B cell (primary cell): ENCODE measurements around the gene GTPBP3. TPM values are rescaled to one million over a fixed set of nuclear protein-coding genes. Genes with fewer than 3 reads are reported as not detected.

Source experiments
- ATAC-seq: fragments of 200-7000 bp; cut with Tn5 transposase; one replicate; pipeline ENCODE4 v1.10.0; 2021; ENCODE audit warnings: low read depth, mild to moderate bottlenecking, moderate number of reproducible peaks, moderate library complexity
- CTCF ChIA-PET: fragments of 350-600 bp; sonication (Branson Sonifier 250); formaldehyde crosslinking; loops from one replicate; lab custom pipeline; 2021; ENCODE audit warnings: antibody characterized with exemption, inconsistent platforms; lab: Charles Lee
- POLR2A ChIA-PET: fragments of 350-600 bp; sonication (Branson Sonifier 250); formaldehyde crosslinking; loops from one replicate; lab custom pipeline; 2021; ENCODE audit warnings: antibody characterized with exemption; lab: Charles Lee
- DNase-seq: peaks from one replicate; pipeline ENCODE4 v3.0.0; 2013
- H2AFZ ChIP-seq: 2 replicates; pipeline ENCODE4 v1.6.1; 2012; ENCODE audit warnings: mild to moderate bottlenecking, low read depth, low read length; ENCODE audit not compliant: insufficient read depth, poor library complexity, severe bottlenecking
- H3K27ac ChIP-seq, 2 donors: 1 replicate in 1 of 2; 2 replicates in 1 of 2; pipeline ENCODE4 v1.5.1; 2012 to 2013; ENCODE audit warnings: low read length in 2 of 2, mild to moderate bottlenecking in 2 of 2, moderate library complexity in 1 of 2
- H3K27me3 ChIP-seq, 4 experiments: fragments of 200-600 bp in 1 of 4; sonication (generic) in 1 of 4; replicated peaks in 1 of 4; 1 replicate in 2 of 4; 2 replicates in 2 of 4; pipeline versions ENCODE4 v1.6.1 to v1.7.0; 2013 to 2016; ENCODE audit warnings: low read length in 3 of 4, mild to moderate bottlenecking in 2 of 4, mixed read lengths in 1 of 4, moderate library complexity in 1 of 4; ENCODE audit not compliant: insufficient read depth in 4 of 4, control insufficient read depth in 3 of 4; ENCODE audit errors: control extremely low read depth in 1 of 4
- H3K36me3 ChIP-seq, 2 experiments: replicated peaks in 1 of 2; 1 replicate in 1 of 2; 2 replicates in 1 of 2; pipeline versions ENCODE4 v1.6.1 to v1.7.1; 2013; ENCODE audit warnings: low read length in 1 of 2; ENCODE audit not compliant: insufficient read depth in 2 of 2, control insufficient read depth in 1 of 2; ENCODE audit errors: control extremely low read depth in 1 of 2, extremely low read depth in 1 of 2
- H3K4me1 ChIP-seq, 2 donors: fragments of 200-600 bp in 1 of 2; sonication (generic) in 1 of 2; 1 replicate in 1 of 2; 2 replicates in 1 of 2; pipeline versions ENCODE4 v1.5.1 to v1.6.1; 2013 to 2017; ENCODE audit warnings: low read length in 2 of 2; ENCODE audit not compliant: control insufficient read depth in 2 of 2, insufficient read depth in 2 of 2
- H3K4me2 ChIP-seq: replicated peaks from 2 replicates; pipeline ENCODE3; 2012; ENCODE audit warnings: mild to moderate bottlenecking, low read depth, low read length; ENCODE audit not compliant: poor library complexity, severe bottlenecking
- H3K4me3 ChIP-seq, 5 experiments: fragments of 200-600 bp in 1 of 5; sonication (generic) in 1 of 5; 1 replicate in 3 of 5; 2 replicates in 2 of 5; pipeline versions ENCODE4 v1.5.1 to v1.7.0; 2011 to 2016; ENCODE audit warnings: low read length in 4 of 5, mild to moderate bottlenecking in 4 of 5, low read depth in 2 of 5, control low read depth in 1 of 5, moderate library complexity in 1 of 5; ENCODE audit not compliant: insufficient read depth in 1 of 5; ENCODE audit errors: control extremely low read depth in 1 of 5, extremely low read depth in 1 of 5
- H3K79me2 ChIP-seq: fragments of 200-600 bp; sonication (generic); one replicate; pipeline ENCODE4 v1.6.0; 2016; ENCODE audit warnings: low read length; ENCODE audit not compliant: control insufficient read depth, insufficient read depth
- H3K9ac ChIP-seq: fragments of 200-600 bp; sonication (generic); 2 replicates; pipeline ENCODE4 v1.6.1; 2017; ENCODE audit warnings: mild to moderate bottlenecking, low read length, moderate library complexity
- H3K9me3 ChIP-seq, 3 donors: one replicate each; pipeline versions ENCODE4 v1.6.1 to v1.7.1; 2013; ENCODE audit warnings: low read length in 2 of 3; ENCODE audit not compliant: control insufficient read depth in 2 of 3, insufficient read depth in 1 of 3; ENCODE audit errors: control extremely low read depth in 1 of 3
- H4K20me1 ChIP-seq: 2 replicates; pipeline ENCODE4 v1.6.0; 2012; ENCODE audit warnings: mild to moderate bottlenecking, low read length; ENCODE audit not compliant: insufficient read depth, control insufficient read depth, poor library complexity, severe bottlenecking
- H3K27ac Mint-ChIP-seq: one replicate; pipeline ENCODE4 v1.8.0; 2021; ENCODE audit warnings: mixed read lengths
- H3K27me3 Mint-ChIP-seq: one replicate; pipeline ENCODE4 v1.8.0; 2021; ENCODE audit warnings: mixed read lengths
- H3K4me1 Mint-ChIP-seq: one replicate; pipeline ENCODE4 v1.8.0; 2021; ENCODE audit warnings: mixed read lengths
- H3K4me3 Mint-ChIP-seq: one replicate; pipeline ENCODE4 v1.8.0; 2021; ENCODE audit warnings: mixed read lengths
- H3K9me3 Mint-ChIP-seq: one replicate; pipeline ENCODE4 v1.8.0; 2022; ENCODE audit warnings: mixed read lengths; ENCODE audit not compliant: insufficient read depth
- CTCF ChIP-seq: fragments of 200-600 bp; IDR thresholded peaks from one replicate; pipeline ENCODE4 v1.8.0; 2022; ENCODE audit warnings: antibody characterized with exemption, mild to moderate bottlenecking
- EZH2 ChIP-seq: IDR thresholded peaks from 2 replicates; pipeline ENCODE4 v1.6.1; 2012; ENCODE audit warnings: borderline replicate concordance, low read depth, mild to moderate bottlenecking, moderate library complexity, low read length; ENCODE audit not compliant: insufficient read depth, poor library complexity, severe bottlenecking
- WGBS: methylation state at CpG from one replicate; pipeline ENCODE4 v1.1.5; 2013; ENCODE audit warnings: missing lambda C conversion rate; ENCODE audit not compliant: insufficient coverage; 5-methylcytosine and 5-hydroxymethylcytosine counted together
- intact Hi-C: fragments of 100-400 bp; cut with micrococcal nuclease; formaldehyde crosslinking; loops from one replicate; pipeline ENCODE4 v1.10.0; 2022
- polyA plus RNA-seq: library from polyadenylated mRNA; depleted of rRNA; stranded (reverse); fragments of >200 nt; gene quantifications from 2 replicates; pipeline ENCODE4 v1.2.3, GENCODE V29; 2012
- total RNA-seq, 2 donors: library from RNA; stranded (reverse); fragments of 120-200 nt in 1 of 2; gene quantifications; 1 replicate in 1 of 2; 2 replicates in 1 of 2; pipeline versions ENCODE4 v1.2.3 to v1.2.4, GENCODE V29; 2013 to 2022

GTPBP3 gene
- total and polyA plus RNA-seq, 2 donors (not counting 1 experiment from before 2014, with no cell fraction given) = 41.6 to 44.9 TPM

GRCh38 chr19:17351815-17352435, 14.6 kb downstream of the GTPBP3 start:
- ChIA-PET POLR2A (no interaction called here), CTCF (interaction anchor here (1.0 kb wide), 1 partner anchor 34 kb away, joined by 3 read pairs; no protein-coding TSS in a partner anchor)
- Mint-ChIP-seq H3K9me3 (no peaks in the 10 kb centered on the region), H3K4me3 (no peak overlapping the region), H3K4me1 (no peaks in the 10 kb centered on the region), H3K27me3 (peaks cover 42% of the 10 kb centered on the region), H3K27ac (no peak overlapping the region)
- ATAC-seq = no peak
- Histone ChIP-seq H3K4me1 (no peaks in the 10 kb centered on the region), H3K79me2 (no peaks in the 10 kb centered on the region), H3K27me3 (peaks cover 0 to 45% (median 16%) of the 10 kb centered on the region in 4 experiments), H3K4me3 (no peak overlapping the region), H3K9ac (no peak overlapping the region), H3K27ac (no peak overlapping the region), H2AFZ (no peak overlapping the region), H4K20me1 (no peaks in the 10 kb centered on the region), H3K4me2 (no peak overlapping the region), H3K9me3 (no peaks in the 10 kb centered on the region), H3K36me3 (no peaks in the 10 kb centered on the region)
- intact Hi-C loops = no loop called here
- TF ChIP-seq CTCF (no peak), EZH2 (no peak)
- DNase-seq = no peak
- 93% methylated on average over 42 of the region's 45 CpGs for WGBS

GRCh38 chr19:17352608-17353280, 15.4 kb downstream of the GTPBP3 start:
- intact Hi-C loops = no loop called here
- Histone ChIP-seq H3K4me3 (no peak overlapping the region), H3K27me3 (peaks cover 0 to 38% (median 14%) of the 10 kb centered on the region in 4 experiments), H3K4me1 (no peaks in the 10 kb centered on the region), H3K79me2 (no peaks in the 10 kb centered on the region), H3K36me3 (no peaks in the 10 kb centered on the region), H3K27ac (no peak overlapping the region), H3K9ac (no peak overlapping the region), H3K9me3 (no peaks in the 10 kb centered on the region), H2AFZ (no peak overlapping the region), H4K20me1 (no peaks in the 10 kb centered on the region), H3K4me2 (no peak overlapping the region)
- Mint-ChIP-seq H3K4me1 (no peaks in the 10 kb centered on the region), H3K27me3 (peaks cover 39% of the 10 kb centered on the region), H3K9me3 (no peaks in the 10 kb centered on the region), H3K27ac (peak overlapping the region; percentile 15), H3K4me3 (no peak overlapping the region)
- DNase-seq (no peak), ATAC-seq (no peak)
- ChIA-PET POLR2A (no interaction called here), CTCF (no interaction called here)
- 71% methylated on average over 11 of the region's 14 CpGs for WGBS
- TF ChIP-seq EZH2 (no peak), CTCF (no peak)
